Uterus (tissue), 4 donors: ENCODE results near the gene KCNG1. TPM values are rescaled to one million over a fixed set of nuclear protein-coding genes. Genes with fewer than 3 reads are reported as not detected.

Source experiments
- DNase-seq, 2 donors: peaks; one replicate each; pipeline ENCODE4 v3.0.0-alpha.2; 2019 to 2020
- H3K27ac ChIP-seq, 2 donors: fragments of 200-600 bp; sonication (generic); 1 replicate in 1 of 2; 2 replicates in 1 of 2; pipeline ENCODE4 v1.5.1; 2016 to 2018
- H3K27me3 ChIP-seq, 2 donors: fragments of 200-600 bp; sonication (generic); one replicate each; pipeline ENCODE4 v1.5.1; 2018 to 2019; ENCODE audit warnings: control low read depth in 1 of 2
- H3K36me3 ChIP-seq, 2 donors: fragments of 200-600 bp; sonication (generic); one replicate each; pipeline ENCODE4 v1.5.1; 2019; ENCODE audit warnings: control low read depth in 1 of 2
- H3K4me1 ChIP-seq, 2 donors: fragments of 200-600 bp; sonication (generic); one replicate each; pipeline ENCODE4 v1.5.1; 2018 to 2019; ENCODE audit warnings: control low read depth in 1 of 2
- H3K4me3 ChIP-seq, 2 donors: fragments of 200-600 bp; sonication (generic); 1 replicate in 1 of 2; 2 replicates in 1 of 2; pipeline ENCODE4 v1.5.1; 2018 to 2019; ENCODE audit warnings: mild to moderate bottlenecking in 1 of 2
- H3K9me3 ChIP-seq, 2 donors: fragments of 200-600 bp; sonication (generic); one replicate each; pipeline ENCODE4 v1.5.1; 2019; ENCODE audit warnings: control low read depth in 1 of 2
- POLR2A ChIP-seq, 2 donors: fragments of 450-650 bp; IDR thresholded peaks; one replicate each; pipeline ENCODE4 v1.6.1; 2016; ENCODE audit warnings: antibody characterized with exemption in 2 of 2, mild to moderate bottlenecking in 1 of 2, moderate library complexity in 1 of 2
- intact Hi-C: fragments of 100-400 bp; cut with DNase I; formaldehyde crosslinking; loops from one replicate; pipeline ENCODE4 v1.15.1; 2023; ENCODE audit warnings: low total_unique reads
- total RNA-seq, 4 donors: library from RNA; depleted of rRNA in 3 of 4; stranded (reverse); fragments of >200 nt in 3 of 4; gene quantifications; one replicate each; pipeline versions ENCODE4 v1.1.0 to v1.2.4, GENCODE V29; 2014 to 2023
- TF ChIP-seq, protein P1 (sequence below), 4 experiments: fragments of 200-600 bp in 2 of 4; fragments of 450-650 bp in 2 of 4; sonication (generic) in 2 of 4; IDR thresholded peaks; one replicate each; pipeline ENCODE4 v1.5.1; 2016 to 2019; ENCODE audit warnings: antibody characterized with exemption in 4 of 4, mild to moderate bottlenecking in 2 of 4, moderate library complexity in 1 of 4
- donor health status: DM: yes; HTN: yes; CAD: no.

The KCNG1 gene
- total RNA-seq, 4 donors from 2014 or later = 0.88 to 109 (median 44.1) TPM

GRCh38 chr20:50993876-50994275 is 29.0 kb downstream of the KCNG1 start:
- Histone ChIP-seq H3K4me1 (no peaks in the 10 kb centered on the region), H3K27ac (no peak overlapping the region), H3K4me3 (no peak overlapping the region), H3K9me3 (no peaks in the 10 kb centered on the region), H3K27me3 (no peaks in the 10 kb centered on the region), H3K36me3 (no peaks in the 10 kb centered on the region)
- no peak for DNase-seq
- intact Hi-C loops = loop anchor here (5.0 kb wide), 1 partner anchor 313 kb away; no protein-coding TSS in a partner anchor
- TF ChIP-seq POLR2A (IDR thresholded peaks at IDR 0.05) = no peak
- TF ChIP-seq, protein P1, sequence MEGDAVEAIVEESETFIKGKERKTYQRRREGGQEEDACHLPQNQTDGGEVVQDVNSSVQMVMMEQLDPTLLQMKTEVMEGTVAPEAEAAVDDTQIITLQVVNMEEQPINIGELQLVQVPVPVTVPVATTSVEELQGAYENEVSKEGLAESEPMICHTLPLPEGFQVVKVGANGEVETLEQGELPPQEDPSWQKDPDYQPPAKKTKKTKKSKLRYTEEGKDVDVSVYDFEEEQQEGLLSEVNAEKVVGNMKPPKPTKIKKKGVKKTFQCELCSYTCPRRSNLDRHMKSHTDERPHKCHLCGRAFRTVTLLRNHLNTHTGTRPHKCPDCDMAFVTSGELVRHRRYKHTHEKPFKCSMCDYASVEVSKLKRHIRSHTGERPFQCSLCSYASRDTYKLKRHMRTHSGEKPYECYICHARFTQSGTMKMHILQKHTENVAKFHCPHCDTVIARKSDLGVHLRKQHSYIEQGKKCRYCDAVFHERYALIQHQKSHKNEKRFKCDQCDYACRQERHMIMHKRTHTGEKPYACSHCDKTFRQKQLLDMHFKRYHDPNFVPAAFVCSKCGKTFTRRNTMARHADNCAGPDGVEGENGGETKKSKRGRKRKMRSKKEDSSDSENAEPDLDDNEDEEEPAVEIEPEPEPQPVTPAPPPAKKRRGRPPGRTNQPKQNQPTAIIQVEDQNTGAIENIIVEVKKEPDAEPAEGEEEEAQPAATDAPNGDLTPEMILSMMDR (IDR thresholded peaks at IDR 0.05) = no peak

- no peak for DNase-seq
- intact Hi-C loops = loop anchor here (5.0 kb wide), 1 partner anchor 314 kb away; no protein-coding TSS in a partner anchor
Measured at GRCh38 chr20:50992733-50993457, 30.0 kb downstream of the KCNG1 start.

DNA sequence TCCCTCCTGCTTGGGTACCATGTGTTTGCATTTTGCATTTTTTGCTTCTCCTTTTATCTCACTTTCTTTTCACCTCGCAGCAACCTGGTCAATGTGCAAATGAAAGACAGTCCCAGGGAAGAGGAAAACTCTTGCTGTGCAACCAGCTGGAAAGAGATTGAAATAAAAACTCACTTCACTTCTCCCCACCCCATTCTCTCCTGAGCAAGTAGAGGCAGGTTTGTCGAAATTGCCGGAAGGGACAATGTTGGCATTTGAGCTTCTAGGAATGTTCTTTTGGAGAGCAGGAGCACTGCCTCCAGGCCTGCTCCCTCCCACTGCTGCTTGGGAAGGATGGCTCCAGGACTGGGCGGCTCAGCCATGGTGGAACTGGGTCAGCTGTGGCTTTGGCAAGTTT is 30.6 kb downstream of the KCNG1 start:
- Histone ChIP-seq H3K4me3 (no peak overlapping the region), H3K36me3 (no peaks in the 10 kb centered on the region), H3K9me3 (no peaks in the 10 kb centered on the region), H3K27ac (no peak overlapping the region), H3K27me3 (no peaks in the 10 kb centered on the region), H3K4me1 (no peaks in the 10 kb centered on the region)
- no peak for TF ChIP-seq POLR2A (IDR thresholded peaks at IDR 0.05)
- TF ChIP-seq, protein P1 (IDR thresholded peaks at IDR 0.05) = no peak
- no peak for DNase-seq
- intact Hi-C loops = loop anchor here (5.0 kb wide), 1 partner anchor 315 kb away; no protein-coding TSS in a partner anchor

More at GRCh38 chr20:50992733-50993457, 30.0 kb downstream of the KCNG1 start:
- H3K4me3 ChIP-seq = no peak overlapping the region
- TF ChIP-seq, protein P1 (IDR thresholded peaks at IDR 0.05) = peak in 3 of 4 experiments; percentile 10 to 23 (median 17)
- no peak for TF ChIP-seq POLR2A (IDR thresholded peaks at IDR 0.05)
- no peaks in the 10 kb centered on the region for H3K4me1 ChIP-seq
- no peaks in the 10 kb centered on the region for H3K36me3 ChIP-seq
- H3K9me3 ChIP-seq = no peaks in the 10 kb centered on the region
- no peak overlapping the region for H3K27ac ChIP-seq
- no peaks in the 10 kb centered on the region for H3K27me3 ChIP-seq

DNA sequence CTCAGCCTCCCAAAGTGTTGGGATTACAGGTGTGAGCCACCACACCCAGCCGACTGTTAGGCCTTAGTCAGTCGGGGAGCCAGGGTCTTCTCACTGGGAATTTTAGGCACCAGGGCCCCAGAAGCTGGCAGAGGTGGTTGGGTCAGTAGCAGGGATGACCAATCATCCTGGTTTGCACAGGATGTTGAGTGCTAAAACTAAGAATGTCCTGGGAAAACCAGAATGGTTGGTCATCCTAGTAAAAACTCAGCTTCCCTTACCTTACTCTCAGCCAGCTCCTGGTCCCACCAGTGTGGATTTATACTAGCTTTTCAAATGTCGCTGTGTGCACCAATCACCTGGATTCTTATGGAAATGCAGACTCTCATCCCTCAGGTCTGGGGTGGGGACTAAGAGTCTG is 31.8 kb downstream of the KCNG1 start:
- intact Hi-C loops = loop anchor here (5.0 kb wide), 1 partner anchor 316 kb away; no protein-coding TSS in a partner anchor
- no peak overlapping the region for H3K4me3 ChIP-seq
- no peak for TF ChIP-seq POLR2A (IDR thresholded peaks at IDR 0.05)
- TF ChIP-seq, protein P1 (IDR thresholded peaks at IDR 0.05) = no peak
- no peaks in the 10 kb centered on the region for H3K27me3 ChIP-seq
- no peaks in the 10 kb centered on the region for H3K9me3 ChIP-seq
- DNase-seq = no peak
- no peaks in the 10 kb centered on the region for H3K4me1 ChIP-seq
- H3K27ac ChIP-seq = no peak overlapping the region
- no peaks in the 10 kb centered on the region for H3K36me3 ChIP-seq

DNA sequence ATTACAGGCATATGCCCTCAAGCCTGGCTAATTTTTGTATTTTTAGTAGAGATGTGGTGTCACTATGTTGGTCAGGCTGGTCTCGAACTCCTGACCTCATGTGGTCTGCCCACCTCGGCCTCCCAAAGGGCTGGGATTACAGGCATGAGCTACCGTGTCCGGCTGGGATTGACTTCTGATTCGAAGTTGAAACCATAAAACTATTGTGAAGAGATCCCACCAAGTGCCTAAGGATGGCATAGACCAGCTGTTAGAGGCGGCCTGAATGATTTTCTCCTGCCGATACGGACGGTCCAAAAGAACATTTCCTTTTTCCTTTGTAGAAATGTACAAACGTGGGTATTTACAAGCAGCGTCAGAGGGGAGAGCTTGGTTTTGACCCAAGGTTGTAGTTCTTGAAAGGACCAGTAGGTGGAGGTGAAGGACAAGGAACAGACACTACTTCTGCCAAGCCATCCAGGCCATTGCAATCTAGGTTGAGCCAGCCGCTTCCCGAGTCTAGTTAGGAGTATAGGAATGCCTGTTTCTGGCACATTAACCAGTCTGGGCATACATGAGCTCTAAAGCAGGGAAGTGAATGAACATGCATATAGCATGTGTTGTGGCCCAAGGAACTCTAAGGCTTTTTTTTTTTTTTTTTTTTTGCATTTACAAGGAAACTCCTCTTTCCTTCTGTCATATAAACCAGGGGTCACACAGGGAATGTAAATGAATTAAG is 35.3 kb downstream of the KCNG1 start:
- H3K27me3 ChIP-seq = no peaks in the 10 kb centered on the region
- no peaks in the 10 kb centered on the region for H3K4me1 ChIP-seq
- intact Hi-C loops = no loop called here
- no peaks in the 10 kb centered on the region for H3K9me3 ChIP-seq
- no peak overlapping the region for H3K27ac ChIP-seq
- DNase-seq = peak; percentile 62 to 79
- TF ChIP-seq POLR2A (IDR thresholded peaks at IDR 0.05) = no peak
- TF ChIP-seq, protein P1 (IDR thresholded peaks at IDR 0.05) = peak; percentile 85 to 95 (median 92)
- H3K4me3 ChIP-seq = no peak overlapping the region
- H3K36me3 ChIP-seq = no peaks in the 10 kb centered on the region
